ENCODE results near the gene SLC16A2. TPM values are rescaled to one million over a fixed set of nuclear protein-coding genes. Genes with fewer than 3 reads are reported as not detected.

Gene SLC16A2
- total RNA-seq, 1 donor from 2014 or later, result 14.8 TPM

GRCh38 chrX:74535408-74536151, 114.3 kb downstream of the SLC16A2 start:
- peak overlapping the region; percentile 87 for H3K27ac Mint-ChIP-seq
- peaks cover 7% of the 10 kb centered on the region for H3K4me1 Mint-ChIP-seq
- H3K4me3 Mint-ChIP-seq, result peak overlapping the region; percentile 69
- peak in 1 of 2 experiments; percentile 48 for DNase-seq (ENCODE audit: low spot score in 2 of 2, unreplicated experiment in 2 of 2)
- peaks cover 5% of the 10 kb centered on the region for H3K36me3 Mint-ChIP-seq
- TF ChIP-seq CTCF (IDR thresholded peaks at IDR 0.05; ENCODE audit: unreplicated experiment), result no peak
- H3K27me3 Mint-ChIP-seq (ENCODE audit: low read depth), result no peaks in the 10 kb centered on the region
- H3K9me3 Mint-ChIP-seq, result peaks cover 7% of the 10 kb centered on the region

GRCh38 chrX:74536152-74536831, 115.0 kb downstream of the SLC16A2 start:
- DNase-seq (ENCODE audit: low spot score in 2 of 2, unreplicated experiment in 2 of 2), result peak; percentile 30 to 65
- H3K27me3 Mint-ChIP-seq (ENCODE audit: low read depth), result no peaks in the 10 kb centered on the region
- H3K36me3 Mint-ChIP-seq, result peaks cover 4% of the 10 kb centered on the region
- H3K9me3 Mint-ChIP-seq, result peaks cover 7% of the 10 kb centered on the region
- H3K27ac Mint-ChIP-seq, result peak overlapping the region; percentile 87
- peaks cover 11% of the 10 kb centered on the region for H3K4me1 Mint-ChIP-seq
- no peak for TF ChIP-seq CTCF (IDR thresholded peaks at IDR 0.05; ENCODE audit: unreplicated experiment)
- H3K4me3 Mint-ChIP-seq, result peak overlapping the region; percentile 69

GRCh38 chrX:74536832-74537371, 115.6 kb downstream of the SLC16A2 start:
- DNase-seq (ENCODE audit: low spot score in 2 of 2, unreplicated experiment in 2 of 2), result peak in 1 of 2 experiments; percentile 52
- Mint-ChIP-seq H3K9me3 (peaks cover 12% of the 10 kb centered on the region), H3K4me3 (peak overlapping the region; percentile 69), H3K4me1 (peaks cover 11% of the 10 kb centered on the region), H3K36me3 (peaks cover 4% of the 10 kb centered on the region), H3K27ac (peak overlapping the region; percentile 87), H3K27me3 (ENCODE audit: low read depth) (no peaks in the 10 kb centered on the region)
- no peak for TF ChIP-seq CTCF (IDR thresholded peaks at IDR 0.05; ENCODE audit: unreplicated experiment)

GRCh38 chrX:74540635-74541249, 119.4 kb downstream of the SLC16A2 start:
- Mint-ChIP-seq H3K4me1 (peaks cover 8% of the 10 kb centered on the region), H3K27me3 (ENCODE audit: low read depth) (no peaks in the 10 kb centered on the region), H3K4me3 (no peak overlapping the region), H3K27ac (no peak overlapping the region), H3K36me3 (no peaks in the 10 kb centered on the region), H3K9me3 (peaks cover 9% of the 10 kb centered on the region)
- no peak for DNase-seq (ENCODE audit: low spot score in 2 of 2, unreplicated experiment in 2 of 2)
- TF ChIP-seq CTCF (IDR thresholded peaks at IDR 0.05; ENCODE audit: unreplicated experiment), result no peak

GRCh38 chrX:74545880-74546523, 124.7 kb downstream of the SLC16A2 start:
- H3K4me3 Mint-ChIP-seq, result no peak overlapping the region
- DNase-seq (ENCODE audit: low spot score in 2 of 2, unreplicated experiment in 2 of 2), result no peak
- no peaks in the 10 kb centered on the region for H3K4me1 Mint-ChIP-seq
- TF ChIP-seq CTCF (IDR thresholded peaks at IDR 0.05; ENCODE audit: unreplicated experiment), result no peak
- peaks cover 16% of the 10 kb centered on the region for H3K9me3 Mint-ChIP-seq
- no peak overlapping the region for H3K27ac Mint-ChIP-seq
- no peaks in the 10 kb centered on the region for H3K27me3 Mint-ChIP-seq (ENCODE audit: low read depth)
- no peaks in the 10 kb centered on the region for H3K36me3 Mint-ChIP-seq

Data from mesothelial cell of epicardium (in vitro differentiated cells).